ENCODE results near the gene TMEM259.

TMEM259 gene

GRCh38 chr19:1015061-1015781, 5.7 kb downstream of the TMEM259 start:
- no peak for DNase-seq

- DNase-seq, result no peak
These were observed 6.5 kb downstream of the TMEM259 start for GRCh38 chr19:1014161-1015060.

- DNase-seq, result no peak
These were observed 7.7 kb downstream of the TMEM259 start for GRCh38 chr19:1013218-1013617.

- no peak for DNase-seq
These were observed 8.6 kb downstream of the TMEM259 start for GRCh38 chr19:1012334-1012733.

GRCh38 chr19:1011831-1012333, 9.0 kb downstream of the TMEM259 start:
- DNase-seq, result no peak

- no peak for DNase-seq
These were observed 10.1 kb downstream of the TMEM259 start for GRCh38 chr19:1010586-1011510.

GRCh38 chr19:1009981-1010538, 10.9 kb downstream of the TMEM259 start:
- no peak for DNase-seq

- DNase-seq, result no peak
These were observed 11.6 kb downstream of the TMEM259 start for GRCh38 chr19:1009041-1009980.

- no peak for DNase-seq
These were observed 12.5 kb downstream of the TMEM259 start for GRCh38 chr19:1008268-1009040.

- no peak for DNase-seq
These were observed 13.3 kb downstream of the TMEM259 start for GRCh38 chr19:1007399-1008251.

- DNase-seq, result no peak
These were observed 14.1 kb downstream of the TMEM259 start for GRCh38 chr19:1006711-1007398.

- no peak for DNase-seq
These were observed 15.9 kb downstream of the TMEM259 start for GRCh38 chr19:1004803-1005664.

- no peak for DNase-seq
These were observed 16.6 kb downstream of the TMEM259 start for GRCh38 chr19:1004204-1004802.

GRCh38 chr19:1003283-1003682, 17.6 kb downstream of the TMEM259 start:
- DNase-seq, result no peak

GRCh38 chr19:1002600-1002999, 18.3 kb downstream of the TMEM259 start:
- no peak for DNase-seq

- peak; percentile 9 for DNase-seq
These were observed 19.3 kb downstream of the TMEM259 start for GRCh38 chr19:1001538-1002166.
